ENCODE data around the gene AGBL1. TPM values are rescaled to one million over a fixed set of nuclear protein-coding genes. Genes with fewer than 3 reads are reported as not detected.

The AGBL1 gene
- total and polyA plus RNA-seq, 4 donors: not detected

DNA sequence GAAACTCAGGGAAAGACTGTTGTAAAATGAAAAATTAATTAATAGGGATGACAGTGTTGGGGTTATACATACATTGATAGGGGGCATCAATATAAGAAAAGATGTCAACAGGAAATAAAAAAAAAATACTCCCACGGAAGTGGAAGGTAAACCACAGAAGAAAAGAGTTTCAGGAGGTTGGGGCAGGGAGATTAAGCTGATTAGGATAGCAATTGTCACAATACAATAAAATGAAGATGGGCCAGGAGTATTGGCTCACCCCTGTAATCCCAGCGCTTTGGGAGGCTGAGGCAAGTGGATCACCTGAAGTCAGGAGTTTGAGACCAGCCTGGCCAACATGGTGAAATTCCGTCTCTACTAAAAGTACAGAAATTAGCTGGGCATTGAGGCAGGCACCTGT, 536.1 kb downstream of the AGBL1 start:
- Histone ChIP-seq H3K4me3 (ENCODE audit: low read depth in 1 of 3, low read length in 3 of 3) (no peak overlapping the region), H3K27ac (ENCODE audit: low read depth in 1 of 2, low read length in 2 of 2) (no peak overlapping the region), H3K9ac (ENCODE audit: low read depth in 1 of 2, low read length in 2 of 2) (no peak overlapping the region), H3K4me1 (ENCODE audit: control insufficient read depth in 4 of 4, insufficient read depth in 4 of 4, low read length in 3 of 4) (no peaks in the 10 kb centered on the region), H3K36me3 (ENCODE audit: control insufficient read depth in 4 of 4, insufficient read depth in 3 of 4, low read depth in 1 of 4, low read length in 3 of 4) (no peaks in the 10 kb centered on the region), H3K27me3 (ENCODE audit: control insufficient read depth in 4 of 4, insufficient read depth in 4 of 4, low read length in 3 of 4) (peaks cover 0 to 2% (median under 1%) of the 10 kb centered on the region in 4 donors), H3K9me3 (ENCODE audit: control insufficient read depth in 4 of 4, low read length in 3 of 4) (no peaks in the 10 kb centered on the region)
- WGBS: 88% methylated on average over 3 of the region's 3 CpGs
- TF ChIP-seq NR2F2 (IDR thresholded peaks at IDR 0.05): no peak
- TF ChIP-seq HNF4G (IDR thresholded peaks at IDR 0.05): no peak
- no peak for TF ChIP-seq GABPA (IDR thresholded peaks at IDR 0.05 in 1 of 2, conservative IDR thresholded peaks at IDR 0.05 in 1 of 2)
- no peak for TF ChIP-seq RXRA (IDR thresholded peaks at IDR 0.05)
- no peak for TF ChIP-seq FOXA1 (IDR thresholded peaks at IDR 0.05)
- no peak for TF ChIP-seq RAD21 (IDR thresholded peaks at IDR 0.05)
- TF ChIP-seq, protein P1, sequence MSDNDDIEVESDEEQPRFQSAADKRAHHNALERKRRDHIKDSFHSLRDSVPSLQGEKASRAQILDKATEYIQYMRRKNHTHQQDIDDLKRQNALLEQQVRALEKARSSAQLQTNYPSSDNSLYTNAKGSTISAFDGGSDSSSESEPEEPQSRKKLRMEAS (IDR thresholded peaks at IDR 0.05): no peak
- TF ChIP-seq HNF4A (conservative IDR thresholded peaks at IDR 0.05): no peak
- TF ChIP-seq, protein P2, sequence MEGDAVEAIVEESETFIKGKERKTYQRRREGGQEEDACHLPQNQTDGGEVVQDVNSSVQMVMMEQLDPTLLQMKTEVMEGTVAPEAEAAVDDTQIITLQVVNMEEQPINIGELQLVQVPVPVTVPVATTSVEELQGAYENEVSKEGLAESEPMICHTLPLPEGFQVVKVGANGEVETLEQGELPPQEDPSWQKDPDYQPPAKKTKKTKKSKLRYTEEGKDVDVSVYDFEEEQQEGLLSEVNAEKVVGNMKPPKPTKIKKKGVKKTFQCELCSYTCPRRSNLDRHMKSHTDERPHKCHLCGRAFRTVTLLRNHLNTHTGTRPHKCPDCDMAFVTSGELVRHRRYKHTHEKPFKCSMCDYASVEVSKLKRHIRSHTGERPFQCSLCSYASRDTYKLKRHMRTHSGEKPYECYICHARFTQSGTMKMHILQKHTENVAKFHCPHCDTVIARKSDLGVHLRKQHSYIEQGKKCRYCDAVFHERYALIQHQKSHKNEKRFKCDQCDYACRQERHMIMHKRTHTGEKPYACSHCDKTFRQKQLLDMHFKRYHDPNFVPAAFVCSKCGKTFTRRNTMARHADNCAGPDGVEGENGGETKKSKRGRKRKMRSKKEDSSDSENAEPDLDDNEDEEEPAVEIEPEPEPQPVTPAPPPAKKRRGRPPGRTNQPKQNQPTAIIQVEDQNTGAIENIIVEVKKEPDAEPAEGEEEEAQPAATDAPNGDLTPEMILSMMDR (IDR thresholded peaks at IDR 0.05; ENCODE audit: low read depth, low read length, missing input control): no peak
- TF ChIP-seq TAF1 (conservative IDR thresholded peaks at IDR 0.05): no peak
- TF ChIP-seq EGR1 (IDR thresholded peaks at IDR 0.05; ENCODE audit: low read depth in 2 of 2): no peak
- TF ChIP-seq, protein P3, sequence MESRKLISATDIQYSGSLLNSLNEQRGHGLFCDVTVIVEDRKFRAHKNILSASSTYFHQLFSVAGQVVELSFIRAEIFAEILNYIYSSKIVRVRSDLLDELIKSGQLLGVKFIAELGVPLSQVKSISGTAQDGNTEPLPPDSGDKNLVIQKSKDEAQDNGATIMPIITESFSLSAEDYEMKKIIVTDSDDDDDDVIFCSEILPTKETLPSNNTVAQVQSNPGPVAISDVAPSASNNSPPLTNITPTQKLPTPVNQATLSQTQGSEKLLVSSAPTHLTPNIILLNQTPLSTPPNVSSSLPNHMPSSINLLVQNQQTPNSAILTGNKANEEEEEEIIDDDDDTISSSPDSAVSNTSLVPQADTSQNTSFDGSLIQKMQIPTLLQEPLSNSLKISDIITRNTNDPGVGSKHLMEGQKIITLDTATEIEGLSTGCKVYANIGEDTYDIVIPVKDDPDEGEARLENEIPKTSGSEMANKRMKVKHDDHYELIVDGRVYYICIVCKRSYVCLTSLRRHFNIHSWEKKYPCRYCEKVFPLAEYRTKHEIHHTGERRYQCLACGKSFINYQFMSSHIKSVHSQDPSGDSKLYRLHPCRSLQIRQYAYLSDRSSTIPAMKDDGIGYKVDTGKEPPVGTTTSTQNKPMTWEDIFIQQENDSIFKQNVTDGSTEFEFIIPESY (IDR thresholded peaks at IDR 0.05): no peak
- TF ChIP-seq, protein P4, sequence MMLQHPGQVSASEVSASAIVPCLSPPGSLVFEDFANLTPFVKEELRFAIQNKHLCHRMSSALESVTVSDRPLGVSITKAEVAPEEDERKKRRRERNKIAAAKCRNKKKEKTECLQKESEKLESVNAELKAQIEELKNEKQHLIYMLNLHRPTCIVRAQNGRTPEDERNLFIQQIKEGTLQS (IDR thresholded peaks at IDR 0.05): no peak
- TF ChIP-seq JUND (IDR thresholded peaks at IDR 0.05): no peak
- TF ChIP-seq YY1 (IDR thresholded peaks at IDR 0.05): no peak
- TF ChIP-seq SP1 (IDR thresholded peaks at IDR 0.05): no peak
- TF ChIP-seq, protein P5, sequence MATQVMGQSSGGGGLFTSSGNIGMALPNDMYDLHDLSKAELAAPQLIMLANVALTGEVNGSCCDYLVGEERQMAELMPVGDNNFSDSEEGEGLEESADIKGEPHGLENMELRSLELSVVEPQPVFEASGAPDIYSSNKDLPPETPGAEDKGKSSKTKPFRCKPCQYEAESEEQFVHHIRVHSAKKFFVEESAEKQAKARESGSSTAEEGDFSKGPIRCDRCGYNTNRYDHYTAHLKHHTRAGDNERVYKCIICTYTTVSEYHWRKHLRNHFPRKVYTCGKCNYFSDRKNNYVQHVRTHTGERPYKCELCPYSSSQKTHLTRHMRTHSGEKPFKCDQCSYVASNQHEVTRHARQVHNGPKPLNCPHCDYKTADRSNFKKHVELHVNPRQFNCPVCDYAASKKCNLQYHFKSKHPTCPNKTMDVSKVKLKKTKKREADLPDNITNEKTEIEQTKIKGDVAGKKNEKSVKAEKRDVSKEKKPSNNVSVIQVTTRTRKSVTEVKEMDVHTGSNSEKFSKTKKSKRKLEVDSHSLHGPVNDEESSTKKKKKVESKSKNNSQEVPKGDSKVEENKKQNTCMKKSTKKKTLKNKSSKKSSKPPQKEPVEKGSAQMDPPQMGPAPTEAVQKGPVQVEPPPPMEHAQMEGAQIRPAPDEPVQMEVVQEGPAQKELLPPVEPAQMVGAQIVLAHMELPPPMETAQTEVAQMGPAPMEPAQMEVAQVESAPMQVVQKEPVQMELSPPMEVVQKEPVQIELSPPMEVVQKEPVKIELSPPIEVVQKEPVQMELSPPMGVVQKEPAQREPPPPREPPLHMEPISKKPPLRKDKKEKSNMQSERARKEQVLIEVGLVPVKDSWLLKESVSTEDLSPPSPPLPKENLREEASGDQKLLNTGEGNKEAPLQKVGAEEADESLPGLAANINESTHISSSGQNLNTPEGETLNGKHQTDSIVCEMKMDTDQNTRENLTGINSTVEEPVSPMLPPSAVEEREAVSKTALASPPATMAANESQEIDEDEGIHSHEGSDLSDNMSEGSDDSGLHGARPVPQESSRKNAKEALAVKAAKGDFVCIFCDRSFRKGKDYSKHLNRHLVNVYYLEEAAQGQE (IDR thresholded peaks at IDR 0.05): no peak
- no peak for TF ChIP-seq FOXA2 (IDR thresholded peaks at IDR 0.05)
- no peak for DNase-seq (ENCODE audit: low spot score)
